Fibroblast of villous mesenchyme (primary cell): ENCODE measurements around the gene NDUFS6. TPM values are rescaled to one million over a fixed set of nuclear protein-coding genes. Genes with fewer than 3 reads are reported as not detected.

Experiments used
- DNase-seq: peaks from one replicate; pipeline ENCODE4 v3.0.0-alpha.2; 2010; ENCODE audit warnings: low read depth
- H3K4me3 ChIP-seq: 2 replicates; pipeline ENCODE4 v1.5.1; 2011; ENCODE audit warnings: low read depth, mild to moderate bottlenecking, low read length
- CTCF ChIP-seq: IDR thresholded peaks from 2 replicates; pipeline ENCODE4 v1.5.1; 2012; ENCODE audit warnings: low read depth, mild to moderate bottlenecking, low read length; ENCODE audit not compliant: insufficient read depth
- total RNA-seq: library from RNA; depleted of rRNA; stranded (reverse); fragments of >200 nt; gene quantifications from 2 replicates; pipeline ENCODE4 v1.2.3, GENCODE V29; 2012

The NDUFS6 gene
- total RNA-seq, 1 donor, result 22.9 TPM

GRCh38 chr5:1847056-1847455 is 45.8 kb downstream of the NDUFS6 start:
- no peak overlapping the region for H3K4me3 ChIP-seq
- no peak for DNase-seq
- TF ChIP-seq CTCF, result no peak

- no peak for DNase-seq
- TF ChIP-seq CTCF, result no peak
- H3K4me3 ChIP-seq, result no peak overlapping the region
Observed at GRCh38 chr5:1847611-1848010, 46.4 kb downstream of the NDUFS6 start.

- TF ChIP-seq CTCF, result no peak
Observed at GRCh38 chr5:1850324-1851154, 49.3 kb downstream of the NDUFS6 start.

GRCh38 chr5:1851290-1851934 is 50.2 kb downstream of the NDUFS6 start:
- no peak for DNase-seq
- no peak for TF ChIP-seq CTCF
- H3K4me3 ChIP-seq, result no peak overlapping the region

More at GRCh38 chr5:1850324-1851154, 49.3 kb downstream of the NDUFS6 start:
- no peak overlapping the region for H3K4me3 ChIP-seq
- no peak for DNase-seq

GRCh38 chr5:1852324-1852947 is 51.2 kb downstream of the NDUFS6 start:
- no peak for DNase-seq
- TF ChIP-seq CTCF, result no peak
- H3K4me3 ChIP-seq, result no peak overlapping the region

- no peak for TF ChIP-seq CTCF
- no peak overlapping the region for H3K4me3 ChIP-seq
- DNase-seq, result no peak
Observed at GRCh38 chr5:1853531-1853930, 52.3 kb downstream of the NDUFS6 start.
